Smooth muscle cell (in vitro differentiated cells): ENCODE data around the gene EEF1AKMT4. TPM values are rescaled to one million over a fixed set of nuclear protein-coding genes. Genes with fewer than 3 reads are reported as not detected.

Experiments
- DNase-seq: peaks from one replicate; lab custom pipeline; 2025; ENCODE audit not compliant: unreplicated experiment; lab: John Stamatoyannopoulos, UW
- H2AFZ ChIP-seq: fragments of 200-600 bp; sonication (generic); 2 replicates; pipeline ENCODE4 v1.6.0; 2016; ENCODE audit warnings: antibody characterized with exemption, low read depth, mild to moderate bottlenecking
- H3F3A ChIP-seq: fragments of 200-600 bp; sonication (generic); 2 replicates; pipeline ENCODE4 v1.6.0; 2017; ENCODE audit warnings: antibody characterized with exemption, low read depth
- H3K27ac ChIP-seq: fragments of 200-600 bp; sonication (generic); 2 replicates; pipeline ENCODE4 v1.5.1; 2016; ENCODE audit warnings: low read depth, mild to moderate bottlenecking
- H3K27me3 ChIP-seq: fragments of 200-600 bp; sonication (generic); 2 replicates; pipeline ENCODE4 v1.6.1; 2016; ENCODE audit warnings: low read depth, mild to moderate bottlenecking
- H3K36me3 ChIP-seq: fragments of 200-600 bp; sonication (generic); 2 replicates; pipeline ENCODE4 v1.5.1; 2016; ENCODE audit warnings: low read depth
- H3K4me1 ChIP-seq: fragments of 200-600 bp; sonication (generic); 2 replicates; pipeline ENCODE4 v1.5.1; 2016; ENCODE audit warnings: low read depth
- H3K4me2 ChIP-seq: fragments of 200-600 bp; sonication (generic); 2 replicates; pipeline ENCODE4 v1.6.0; 2016; ENCODE audit warnings: mild to moderate bottlenecking
- H3K4me3 ChIP-seq: fragments of 200-600 bp; sonication (generic); 2 replicates; pipeline ENCODE4 v1.5.1; 2016; ENCODE audit warnings: mild to moderate bottlenecking
- H3K79me2 ChIP-seq: fragments of 200-600 bp; sonication (generic); 2 replicates; pipeline ENCODE4 v1.6.0; 2016; ENCODE audit warnings: low read depth, mild to moderate bottlenecking
- H3K9ac ChIP-seq: fragments of 200-600 bp; sonication (generic); 2 replicates; pipeline ENCODE4 v1.6.0; 2016; ENCODE audit warnings: low read depth
- H3K9me3 ChIP-seq: fragments of 200-600 bp; sonication (generic); replicated peaks from 2 replicates; pipeline ENCODE4 v1.5.1; 2016; ENCODE audit warnings: low read depth
- H4K20me1 ChIP-seq: fragments of 200-600 bp; sonication (generic); 2 replicates; pipeline ENCODE4 v1.6.0; 2016; ENCODE audit warnings: low read depth
- WGBS: methylation state at CpG from one replicate; pipeline ENCODE4 v1.1.7; 2016; ENCODE audit warnings: low lambda C conversion rate; 5-methylcytosine and 5-hydroxymethylcytosine counted together
- polyA plus RNA-seq: library from polyadenylated mRNA; unstranded; fragments of >200 nt; fragmentation: Nextera tagmentation; extraction: Ambion mirVana; gene quantifications from 2 replicates; pipeline ENCODE4 v1.2.1, GENCODE V29; 2016
- total RNA-seq: library from RNA; depleted of rRNA; stranded (reverse); fragments of >200 nt; gene quantifications from 2 replicates; pipeline ENCODE4 v1.2.3, GENCODE V29; 2014
- TF ChIP-seq, protein P1 (sequence below): fragments of 200-600 bp; sonication (generic); IDR thresholded peaks from 2 replicates; pipeline ENCODE4 v1.5.1; 2017; ENCODE audit warnings: borderline replicate concordance, mild to moderate bottlenecking, antibody characterized with exemption; ENCODE audit not compliant: insufficient read depth, poor library complexity, severe bottlenecking

Gene EEF1AKMT4
- total and polyA plus RNA-seq, 2 experiments from 2014 or later = 4.7 to 9.1 TPM

DNA sequence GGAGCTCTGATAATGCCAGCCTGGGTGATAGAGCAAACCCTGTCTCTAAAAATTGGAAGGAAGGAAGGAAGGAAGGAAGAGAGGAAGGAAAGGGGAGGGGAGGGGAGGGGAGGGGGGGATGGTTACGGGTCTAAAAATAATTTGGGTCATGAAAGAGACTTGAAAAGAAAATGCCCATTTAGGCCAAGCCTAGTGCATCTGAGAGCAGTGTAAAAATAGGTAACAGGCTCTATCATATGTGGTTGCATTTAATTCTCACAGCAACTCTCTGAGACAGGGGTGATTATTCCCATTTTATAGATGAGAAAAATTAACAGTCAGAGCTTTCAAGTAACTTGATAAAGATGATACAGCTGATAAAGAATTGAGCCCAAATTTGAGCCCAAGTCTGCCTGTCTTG lies 22.8 kb downstream of the EEF1AKMT4 start:
- no peak overlapping the region for H3K27ac ChIP-seq
- WGBS = no CpG with 5 or more reads among the region's 1 CpG
- no peak overlapping the region for H2AFZ ChIP-seq
- no peaks in the 10 kb centered on the region for H3K36me3 ChIP-seq
- H3F3A ChIP-seq = no peaks in the 10 kb centered on the region
- H3K27me3 ChIP-seq = peaks cover 46% of the 10 kb centered on the region
- no peak for DNase-seq
- no peaks in the 10 kb centered on the region for H3K79me2 ChIP-seq
- TF ChIP-seq, protein P1, sequence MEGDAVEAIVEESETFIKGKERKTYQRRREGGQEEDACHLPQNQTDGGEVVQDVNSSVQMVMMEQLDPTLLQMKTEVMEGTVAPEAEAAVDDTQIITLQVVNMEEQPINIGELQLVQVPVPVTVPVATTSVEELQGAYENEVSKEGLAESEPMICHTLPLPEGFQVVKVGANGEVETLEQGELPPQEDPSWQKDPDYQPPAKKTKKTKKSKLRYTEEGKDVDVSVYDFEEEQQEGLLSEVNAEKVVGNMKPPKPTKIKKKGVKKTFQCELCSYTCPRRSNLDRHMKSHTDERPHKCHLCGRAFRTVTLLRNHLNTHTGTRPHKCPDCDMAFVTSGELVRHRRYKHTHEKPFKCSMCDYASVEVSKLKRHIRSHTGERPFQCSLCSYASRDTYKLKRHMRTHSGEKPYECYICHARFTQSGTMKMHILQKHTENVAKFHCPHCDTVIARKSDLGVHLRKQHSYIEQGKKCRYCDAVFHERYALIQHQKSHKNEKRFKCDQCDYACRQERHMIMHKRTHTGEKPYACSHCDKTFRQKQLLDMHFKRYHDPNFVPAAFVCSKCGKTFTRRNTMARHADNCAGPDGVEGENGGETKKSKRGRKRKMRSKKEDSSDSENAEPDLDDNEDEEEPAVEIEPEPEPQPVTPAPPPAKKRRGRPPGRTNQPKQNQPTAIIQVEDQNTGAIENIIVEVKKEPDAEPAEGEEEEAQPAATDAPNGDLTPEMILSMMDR = no peak
- no peak overlapping the region for H3K4me2 ChIP-seq
- no peak overlapping the region for H3K4me3 ChIP-seq
- H3K9me3 ChIP-seq = no peaks in the 10 kb centered on the region
- H3K9ac ChIP-seq = no peak overlapping the region
- H3K4me1 ChIP-seq = no peaks in the 10 kb centered on the region
- H4K20me1 ChIP-seq = no peaks in the 10 kb centered on the region

DNA sequence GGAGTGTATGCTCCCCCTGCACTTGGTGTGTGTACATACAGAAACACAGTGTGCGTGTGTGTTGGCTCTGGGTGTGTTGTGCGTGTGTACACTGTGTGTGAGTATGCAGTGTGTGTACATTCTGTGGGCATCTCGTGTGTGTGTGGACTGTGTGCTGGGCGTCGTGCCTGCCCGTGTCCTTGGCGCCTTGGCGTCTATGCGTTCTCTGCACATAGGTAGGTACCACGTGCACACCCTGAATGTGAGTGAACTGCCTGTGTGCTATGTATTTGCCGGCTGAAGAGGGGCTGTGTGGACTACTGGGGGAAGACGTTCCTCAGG lies 25.9 kb downstream of the EEF1AKMT4 start:
- no peak overlapping the region for H3K4me3 ChIP-seq
- peaks cover 64% of the 10 kb centered on the region for H3K27me3 ChIP-seq
- H3K79me2 ChIP-seq = no peaks in the 10 kb centered on the region
- no peak overlapping the region for H2AFZ ChIP-seq
- H4K20me1 ChIP-seq = no peaks in the 10 kb centered on the region
- DNase-seq = no peak
- WGBS = 83% methylated on average over 12 of the region's 12 CpGs
- H3K4me1 ChIP-seq = no peaks in the 10 kb centered on the region
- no peak overlapping the region for H3K27ac ChIP-seq
- TF ChIP-seq, protein P1 = no peak
- H3K36me3 ChIP-seq = no peaks in the 10 kb centered on the region
- no peak overlapping the region for H3K9ac ChIP-seq
- H3K9me3 ChIP-seq = no peaks in the 10 kb centered on the region
- H3K4me2 ChIP-seq = no peak overlapping the region
- no peaks in the 10 kb centered on the region for H3F3A ChIP-seq

DNA sequence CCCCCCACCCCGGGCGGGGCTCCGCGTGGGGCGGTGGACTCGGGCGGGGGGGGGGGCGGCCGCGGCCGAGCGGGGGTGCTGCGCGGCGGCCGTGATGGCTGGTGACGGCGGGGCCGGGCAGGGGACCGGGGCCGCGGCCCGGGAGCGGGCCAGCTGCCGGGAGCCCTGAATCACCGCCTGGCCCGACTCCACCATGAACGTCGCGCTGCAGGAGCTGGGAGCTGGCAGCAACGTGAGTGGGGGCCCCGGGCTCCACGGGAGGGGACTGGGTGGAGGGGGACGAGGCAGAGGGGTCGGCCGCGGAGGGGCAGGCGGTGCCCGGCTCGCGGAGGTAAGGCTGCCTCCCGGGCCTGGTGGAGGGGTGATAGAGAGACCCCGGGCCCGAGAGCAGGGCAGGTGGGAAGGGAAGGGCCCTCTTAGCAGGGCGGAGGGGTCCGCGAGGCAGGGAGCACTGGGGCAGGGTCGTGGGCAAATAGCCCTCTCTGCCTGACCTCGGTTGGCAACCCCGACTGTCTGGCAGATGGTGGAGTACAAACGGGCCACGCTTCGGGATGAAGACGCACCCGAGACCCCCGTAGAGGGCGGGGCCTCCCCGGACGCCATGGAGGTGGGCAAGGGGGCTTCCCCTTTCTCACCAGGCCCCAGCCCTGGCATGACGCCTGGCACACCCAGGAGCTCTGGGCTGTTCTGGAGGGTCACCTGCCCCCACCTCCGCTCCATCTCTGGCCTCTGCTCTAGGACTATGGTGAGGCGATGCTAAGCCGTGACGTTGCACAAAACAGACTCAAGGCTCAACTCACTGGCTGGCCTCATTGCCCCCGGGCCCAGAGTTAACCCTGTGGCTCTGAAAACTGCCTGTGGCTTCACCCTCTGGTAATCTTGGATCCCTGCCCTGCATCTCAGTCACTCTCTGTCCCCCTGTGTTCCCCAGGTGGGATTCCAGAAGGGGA lies 26.8 kb downstream of the EEF1AKMT4 start, which contains the start of gene ECE2:
TSS of gene ECE2 (plus strand) at position 62 of the 950 bp plus-strand sequence. CDS start at position 194, 132 bp downstream.
- Histone ChIP-seq H3K9me3 (no peaks in the 10 kb centered on the region), H3K4me2 (no peak within 1 kb of the TSS), H3K9ac (no peak within 1 kb of the TSS), H3K79me2 (no peaks in the 10 kb centered on the region), H3K36me3 (no peaks in the 10 kb centered on the region), H2AFZ (no peak within 1 kb of the TSS), H3K27ac (no peak within 1 kb of the TSS), H3K27me3 (peaks cover 61% of the 10 kb centered on the region), H3K4me3 (no peak within 1 kb of the TSS), H4K20me1 (no peaks in the 10 kb centered on the region), H3K4me1 (no peaks in the 10 kb centered on the region), H3F3A (no peaks in the 10 kb centered on the region)
- DNase-seq = no peak
- TF ChIP-seq, protein P1 = no peak
- WGBS = 64% methylated on average over 23 of the region's 65 CpGs

DNA sequence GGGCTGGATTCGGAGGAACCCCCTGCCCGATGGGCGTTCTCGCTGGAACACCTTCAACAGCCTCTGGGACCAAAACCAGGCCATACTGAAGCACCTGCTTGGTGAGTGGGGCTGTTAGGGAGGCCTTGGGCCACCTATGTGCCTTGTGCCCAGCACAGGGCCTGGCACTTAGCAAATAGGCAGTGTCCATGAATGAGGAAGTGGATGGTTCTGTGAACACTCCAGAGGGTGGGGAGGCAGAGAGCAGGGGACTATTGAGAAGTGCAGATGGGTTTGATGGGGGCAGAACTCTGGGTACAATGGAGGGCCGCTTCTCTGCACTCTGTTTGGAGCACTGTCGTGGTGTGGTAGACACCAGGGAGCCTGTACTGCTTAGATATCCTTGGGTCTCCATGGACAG lies 27.9 kb downstream of the EEF1AKMT4 start:
- Histone ChIP-seq H3K79me2 (no peaks in the 10 kb centered on the region), H2AFZ (no peak overlapping the region), H3F3A (no peaks in the 10 kb centered on the region), H3K9ac (no peak overlapping the region), H3K4me3 (no peak overlapping the region), H3K27ac (no peak overlapping the region), H3K4me2 (no peak overlapping the region), H3K9me3 (no peaks in the 10 kb centered on the region), H3K36me3 (no peaks in the 10 kb centered on the region), H3K4me1 (no peaks in the 10 kb centered on the region), H4K20me1 (no peaks in the 10 kb centered on the region), H3K27me3 (peaks cover 59% of the 10 kb centered on the region)
- TF ChIP-seq, protein P1 = no peak
- DNase-seq = no peak
- 94% methylated on average over 6 of the region's 6 CpGs for WGBS
